ENCODE results near the gene DDX54.
A peak's percentile ranks its signal among the peaks of the same experiment; 100 is the strongest.
"Not testable (repeated sequence)": the region's sequence is repeated elsewhere in the genome, so short reads cannot be mapped to it uniquely, and the experiment has no call there.

The DDX54 gene

GRCh38 chr12:113214895-113215400 is 29.7 kb upstream of the DDX54 start:
- no peak for DNase-seq

GRCh38 chr12:113211160-113211559 is 25.9 kb upstream of the DDX54 start:
- DNase-seq, result no peak

- DNase-seq, result peak; percentile 38
Observed at GRCh38 chr12:113208041-113208934, 23.0 kb upstream of the DDX54 start.

GRCh38 chr12:113207613-113208040 is 22.3 kb upstream of the DDX54 start:
- DNase-seq, result no peak

GRCh38 chr12:113206802-113207201 is 21.5 kb upstream of the DDX54 start:
- not testable (repeated sequence) for DNase-seq

- no peak for DNase-seq
Observed at GRCh38 chr12:113204804-113205203, 19.5 kb upstream of the DDX54 start.

- DNase-seq, result no peak
Observed at GRCh38 chr12:113203852-113204760, 18.8 kb upstream of the DDX54 start.

GRCh38 chr12:113202300-113203075 is 17.2 kb upstream of the DDX54 start:
- no peak for DNase-seq

- no peak for DNase-seq
Observed at GRCh38 chr12:113201187-113202177, 16.2 kb upstream of the DDX54 start.

GRCh38 chr12:113200021-113200797 is 14.9 kb upstream of the DDX54 start:
- no peak for DNase-seq

- no peak for DNase-seq
Observed at GRCh38 chr12:113198296-113198695, 13.0 kb upstream of the DDX54 start.

GRCh38 chr12:113197518-113198077 is 12.3 kb upstream of the DDX54 start:
- DNase-seq, result no peak

- DNase-seq, result peak; percentile 49
Observed at GRCh38 chr12:113196990-113197389, 11.7 kb upstream of the DDX54 start.

GRCh38 chr12:113196582-113196981 is 11.3 kb upstream of the DDX54 start:
- no peak for DNase-seq

GRCh38 chr12:113195598-113195997 is 10.3 kb upstream of the DDX54 start:
- no peak for DNase-seq

GRCh38 chr12:113194971-113195391 is 9.7 kb upstream of the DDX54 start:
- no peak for DNase-seq

GRCh38 chr12:113191227-113191626 is 5.9 kb upstream of the DDX54 start:
- DNase-seq, result no peak

GRCh38 chr12:113190761-113191160 is 5.5 kb upstream of the DDX54 start:
- DNase-seq, result no peak

- DNase-seq, result no peak
Observed at GRCh38 chr12:113189361-113189760, 4.1 kb upstream of the DDX54 start.

- DNase-seq, result no peak
Observed at GRCh38 chr12:113186666-113187325, 1.5 kb upstream of the DDX54 start.
